Coronary artery (tissue), 2 donors: ENCODE measurements around the gene SMOC2.

Source experiments
- DNase-seq: peaks from one replicate; pipeline ENCODE4 v3.0.0-alpha.2; 2017; ENCODE audit warnings: low spot score
- H3K27ac ChIP-seq, 2 donors: fragments of 200-600 bp; sonication (generic); one replicate each; pipeline ENCODE4 v1.5.1; 2016 to 2019
- H3K4me3 ChIP-seq: fragments of 200-600 bp; sonication (generic); 2 replicates; pipeline ENCODE4 v1.5.1; 2016; ENCODE audit warnings: mild to moderate bottlenecking, moderate library complexity
- TF ChIP-seq, protein P1 (sequence below): fragments of 200-600 bp; sonication (generic); IDR thresholded peaks from one replicate; pipeline ENCODE4 v1.5.1; 2019; ENCODE audit warnings: antibody characterized with exemption

The SMOC2 gene

DNA sequence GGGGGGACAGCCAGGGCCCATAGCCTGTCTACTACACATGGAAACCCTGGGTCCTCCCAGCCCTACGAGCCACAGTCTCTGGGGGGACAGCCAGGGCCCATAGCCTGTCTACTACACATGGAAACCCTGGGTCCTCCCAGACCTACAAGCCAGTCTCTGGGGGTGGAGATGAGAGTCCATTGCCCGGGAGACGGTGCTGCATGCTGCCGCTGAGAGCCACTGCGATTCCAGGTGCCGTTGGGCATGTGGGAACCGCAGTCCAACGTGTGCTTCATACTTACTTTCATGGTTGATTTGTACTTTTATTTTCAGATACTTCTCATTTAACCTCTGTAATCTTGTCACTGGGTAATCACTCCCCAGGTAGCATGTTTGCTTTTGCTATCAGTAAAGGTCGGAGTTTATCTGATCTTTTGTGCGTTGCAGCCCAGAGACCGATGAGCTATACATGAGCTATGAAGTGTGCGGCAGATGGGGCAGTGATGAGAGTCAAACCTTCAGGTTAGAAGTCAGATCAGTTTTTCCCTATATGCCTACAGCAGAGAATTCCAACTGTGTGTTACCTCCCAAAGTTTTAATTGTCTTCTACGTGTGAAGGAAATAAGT is 58.2 kb downstream of the SMOC2 start:
- Histone ChIP-seq H3K4me3 (no peak overlapping the region), H3K27ac (no peak overlapping the region)
- DNase-seq, result no peak
- TF ChIP-seq, protein P1, sequence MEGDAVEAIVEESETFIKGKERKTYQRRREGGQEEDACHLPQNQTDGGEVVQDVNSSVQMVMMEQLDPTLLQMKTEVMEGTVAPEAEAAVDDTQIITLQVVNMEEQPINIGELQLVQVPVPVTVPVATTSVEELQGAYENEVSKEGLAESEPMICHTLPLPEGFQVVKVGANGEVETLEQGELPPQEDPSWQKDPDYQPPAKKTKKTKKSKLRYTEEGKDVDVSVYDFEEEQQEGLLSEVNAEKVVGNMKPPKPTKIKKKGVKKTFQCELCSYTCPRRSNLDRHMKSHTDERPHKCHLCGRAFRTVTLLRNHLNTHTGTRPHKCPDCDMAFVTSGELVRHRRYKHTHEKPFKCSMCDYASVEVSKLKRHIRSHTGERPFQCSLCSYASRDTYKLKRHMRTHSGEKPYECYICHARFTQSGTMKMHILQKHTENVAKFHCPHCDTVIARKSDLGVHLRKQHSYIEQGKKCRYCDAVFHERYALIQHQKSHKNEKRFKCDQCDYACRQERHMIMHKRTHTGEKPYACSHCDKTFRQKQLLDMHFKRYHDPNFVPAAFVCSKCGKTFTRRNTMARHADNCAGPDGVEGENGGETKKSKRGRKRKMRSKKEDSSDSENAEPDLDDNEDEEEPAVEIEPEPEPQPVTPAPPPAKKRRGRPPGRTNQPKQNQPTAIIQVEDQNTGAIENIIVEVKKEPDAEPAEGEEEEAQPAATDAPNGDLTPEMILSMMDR, result no peak

- no peak overlapping the region for H3K27ac ChIP-seq
- TF ChIP-seq, protein P1, result no peak
- no peak for DNase-seq
- no peak overlapping the region for H3K4me3 ChIP-seq
Observed at GRCh38 chr6:168500519-168500918, 59.5 kb downstream of the SMOC2 start.

- DNase-seq, result no peak
- TF ChIP-seq, protein P1, result no peak
- no peak overlapping the region for H3K27ac ChIP-seq
- H3K4me3 ChIP-seq, result no peak overlapping the region
Observed at GRCh38 chr6:168501561-168501960, 60.6 kb downstream of the SMOC2 start.

DNA sequence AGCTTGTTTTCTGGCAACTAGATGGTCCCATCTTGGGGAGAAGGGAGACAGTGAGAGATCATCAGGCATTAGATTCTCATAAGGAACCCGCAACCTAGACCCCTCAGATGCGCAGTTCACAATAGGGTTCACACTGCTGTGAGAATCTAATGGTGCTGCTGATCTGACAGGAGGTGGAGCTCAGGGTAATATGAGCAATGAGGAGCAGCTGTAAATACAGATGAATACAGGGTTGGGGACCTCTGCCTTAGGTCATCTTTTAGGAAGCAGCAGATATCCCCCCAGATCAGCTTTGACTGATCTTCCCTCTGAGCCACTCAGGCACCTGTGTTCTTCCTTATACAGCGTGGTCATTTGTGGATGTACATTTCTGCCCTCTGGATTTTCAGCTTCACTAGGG is 63.4 kb downstream of the SMOC2 start:
- Histone ChIP-seq H3K27ac (no peak overlapping the region), H3K4me3 (no peak overlapping the region)
- TF ChIP-seq, protein P1, result no peak
- no peak for DNase-seq

DNA sequence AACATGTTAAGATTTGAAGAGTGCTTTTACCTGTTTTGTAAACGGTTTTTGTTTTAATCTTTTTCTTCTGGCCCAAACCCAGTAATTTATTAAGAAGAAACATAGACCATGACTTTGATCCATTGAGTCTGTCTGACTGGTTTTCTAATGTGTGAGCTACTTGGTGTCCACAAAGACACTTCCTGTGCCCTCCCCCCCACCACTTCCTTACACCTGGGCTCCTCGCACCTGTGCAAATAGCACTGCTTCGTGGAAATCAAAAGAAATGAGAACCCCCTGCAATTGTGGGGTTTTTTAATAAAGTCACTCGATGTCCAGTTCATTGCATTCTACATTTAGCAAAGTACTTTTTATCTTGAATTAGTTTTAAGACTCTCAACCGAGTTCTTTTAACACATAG is 65.5 kb downstream of the SMOC2 start:
- no peak for DNase-seq
- Histone ChIP-seq H3K27ac (no peak overlapping the region), H3K4me3 (no peak overlapping the region)
- TF ChIP-seq, protein P1, result no peak

DNA sequence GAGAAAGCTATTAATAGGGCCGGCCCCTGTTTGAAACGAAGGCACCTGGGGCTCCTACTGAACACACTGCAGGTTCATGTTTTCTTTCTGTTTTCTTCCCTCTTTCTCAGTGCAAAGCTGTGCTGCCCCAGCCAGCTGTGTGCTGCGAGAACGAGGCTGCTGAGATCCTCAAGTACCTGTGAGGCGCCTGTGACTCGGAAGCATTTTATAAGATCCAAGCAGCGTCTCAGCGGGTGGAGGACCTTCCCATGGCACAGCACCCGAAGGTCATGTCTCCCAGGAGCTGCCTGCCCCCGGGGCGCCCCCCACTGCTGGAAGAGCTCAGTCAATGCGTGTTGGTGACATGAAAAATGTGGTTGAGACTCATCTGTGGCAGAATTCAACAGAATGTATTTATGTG is 66.3 kb downstream of the SMOC2 start:
- H3K4me3 ChIP-seq, result no peak overlapping the region
- TF ChIP-seq, protein P1, result no peak
- DNase-seq, result no peak
- no peak overlapping the region for H3K27ac ChIP-seq

- Histone ChIP-seq H3K4me3 (no peak overlapping the region), H3K27ac (no peak overlapping the region)
- DNase-seq, result no peak
- TF ChIP-seq, protein P1, result no peak
Observed at GRCh38 chr6:168507730-168508129, 66.7 kb downstream of the SMOC2 start.
